ENCODE data around the gene ABCD3. TPM values are rescaled to one million over a fixed set of nuclear protein-coding genes. Genes with fewer than 3 reads are reported as not detected.

The ABCD3 gene
- total RNA-seq, 3 donors from 2014 or later (not counting 1 experiment from before 2014, with no cell fraction given) = 22.3 to 29.5 (median 27.6) TPM

- no peaks in the 10 kb centered on the region for H3K36me3 Mint-ChIP-seq
- Histone ChIP-seq H3K27ac (ENCODE audit: low read length) (no peak overlapping the region), H3K36me3 (ENCODE audit: control insufficient read depth, insufficient read depth, low read length) (no peaks in the 10 kb centered on the region), H3K27me3 (ENCODE audit: control insufficient read depth, insufficient read depth, low read length) (no peaks in the 10 kb centered on the region), H3K9me3 (ENCODE audit: control insufficient read depth, insufficient read depth, low read length) (no peaks in the 10 kb centered on the region), H3K4me1 (ENCODE audit: control insufficient read depth, insufficient read depth, low read length) (no peaks in the 10 kb centered on the region), H3K4me3 (ENCODE audit: low read length) (no peak overlapping the region)
- no peaks in the 10 kb centered on the region for H3K4me1 Mint-ChIP-seq
- no peak overlapping the region for H3K27ac Mint-ChIP-seq
- no peak overlapping the region for H3K4me3 Mint-ChIP-seq
- ATAC-seq = no peak
- no peaks in the 10 kb centered on the region for H3K9me3 Mint-ChIP-seq
- 96% methylated on average over 3 of the region's 5 CpGs for WGBS (ENCODE audit: insufficient coverage)
- H3K27me3 Mint-ChIP-seq (ENCODE audit: low read depth in 2 of 2) = peaks cover 2 to 21% of the 10 kb centered on the region in 2 donors
- TF ChIP-seq CTCF (IDR thresholded peaks at IDR 0.05) = no peak
- no peak for DNase-seq
- intact Hi-C loops (cut with micrococcal nuclease) = no loop called here
These were observed 110.6 kb downstream of the ABCD3 start for GRCh38 chr1:94528826-94529225.

GRCh38 chr1:94529416-94529815, 111.2 kb downstream of the ABCD3 start:
- WGBS (ENCODE audit: insufficient coverage) = 100% methylated on average over 2 of the region's 2 CpGs
- no peak for ATAC-seq

GRCh38 chr1:94530373-94530878, 112.2 kb downstream of the ABCD3 start:
- intact Hi-C loops (cut with micrococcal nuclease) = no loop called here
- no peaks in the 10 kb centered on the region for H3K4me1 ChIP-seq (ENCODE audit: control insufficient read depth, insufficient read depth, low read length)
- no peaks in the 10 kb centered on the region for H3K9me3 ChIP-seq (ENCODE audit: control insufficient read depth, insufficient read depth, low read length)
- no peaks in the 10 kb centered on the region for H3K27me3 ChIP-seq (ENCODE audit: control insufficient read depth, insufficient read depth, low read length)
- ATAC-seq (no peak), DNase-seq (no peak)
- no peak for TF ChIP-seq CTCF (IDR thresholded peaks at IDR 0.05)
- Mint-ChIP-seq H3K4me3 (no peak overlapping the region), H3K36me3 (no peaks in the 10 kb centered on the region), H3K9me3 (no peaks in the 10 kb centered on the region), H3K27me3 (ENCODE audit: low read depth in 2 of 2) (peaks cover 5 to 28% of the 10 kb centered on the region in 2 donors), H3K27ac (no peak overlapping the region), H3K4me1 (no peaks in the 10 kb centered on the region)
- H3K36me3 ChIP-seq (ENCODE audit: control insufficient read depth, insufficient read depth, low read length) = no peaks in the 10 kb centered on the region
- WGBS (ENCODE audit: insufficient coverage) = 94% methylated on average over 4 of the region's 4 CpGs
- no peak overlapping the region for H3K4me3 ChIP-seq (ENCODE audit: low read length)
- no peak overlapping the region for H3K27ac ChIP-seq (ENCODE audit: low read length)

More at GRCh38 chr1:94529416-94529815, 111.2 kb downstream of the ABCD3 start:
- no peaks in the 10 kb centered on the region for H3K4me1 Mint-ChIP-seq
- H3K27me3 ChIP-seq (ENCODE audit: control insufficient read depth, insufficient read depth, low read length) = no peaks in the 10 kb centered on the region
- no peak for DNase-seq
- H3K27ac ChIP-seq (ENCODE audit: low read length) = no peak overlapping the region
- intact Hi-C loops (cut with micrococcal nuclease) = no loop called here
- no peaks in the 10 kb centered on the region for H3K9me3 Mint-ChIP-seq
- H3K36me3 Mint-ChIP-seq = no peaks in the 10 kb centered on the region
- H3K4me1 ChIP-seq (ENCODE audit: control insufficient read depth, insufficient read depth, low read length) = no peaks in the 10 kb centered on the region
- H3K4me3 ChIP-seq (ENCODE audit: low read length) = no peak overlapping the region
- TF ChIP-seq CTCF (IDR thresholded peaks at IDR 0.05) = no peak
- H3K9me3 ChIP-seq (ENCODE audit: control insufficient read depth, insufficient read depth, low read length) = no peaks in the 10 kb centered on the region
- H3K27me3 Mint-ChIP-seq (ENCODE audit: low read depth in 2 of 2) = peaks cover 2 to 23% of the 10 kb centered on the region in 2 donors
- no peak overlapping the region for H3K4me3 Mint-ChIP-seq
- H3K27ac Mint-ChIP-seq = no peak overlapping the region
- no peaks in the 10 kb centered on the region for H3K36me3 ChIP-seq (ENCODE audit: control insufficient read depth, insufficient read depth, low read length)

- Mint-ChIP-seq H3K9me3 (no peaks in the 10 kb centered on the region), H3K27me3 (ENCODE audit: low read depth in 2 of 2) (peaks cover 12 to 28% of the 10 kb centered on the region in 2 donors), H3K36me3 (no peaks in the 10 kb centered on the region), H3K27ac (no peak overlapping the region), H3K4me3 (no peak overlapping the region), H3K4me1 (no peaks in the 10 kb centered on the region)
- Histone ChIP-seq H3K9me3 (ENCODE audit: control insufficient read depth, insufficient read depth, low read length) (no peaks in the 10 kb centered on the region), H3K4me1 (ENCODE audit: control insufficient read depth, insufficient read depth, low read length) (no peaks in the 10 kb centered on the region), H3K27me3 (ENCODE audit: control insufficient read depth, insufficient read depth, low read length) (no peaks in the 10 kb centered on the region), H3K36me3 (ENCODE audit: control insufficient read depth, insufficient read depth, low read length) (no peaks in the 10 kb centered on the region), H3K27ac (ENCODE audit: low read length) (no peak overlapping the region), H3K4me3 (ENCODE audit: low read length) (no peak overlapping the region)
- no peak for TF ChIP-seq CTCF (IDR thresholded peaks at IDR 0.05)
- ATAC-seq (no peak), DNase-seq (no peak)
- WGBS (ENCODE audit: insufficient coverage) = 79% methylated on average over 6 of the region's 6 CpGs
- intact Hi-C loops (cut with micrococcal nuclease) = no loop called here
These were observed 113.5 kb downstream of the ABCD3 start for GRCh38 chr1:94531664-94532063.

Data from natural killer cell (primary cell).